Measurements from ENCODE around the gene SPTLC1. TPM values are rescaled to one million over a fixed set of nuclear protein-coding genes. Genes with fewer than 3 reads are reported as not detected.
"Not testable (repeated sequence)": the region's sequence is repeated elsewhere in the genome, so short reads cannot be mapped to it uniquely, and the experiment has no call there.

SPTLC1 gene
- total RNA-seq, 2 donors from 2014 or later, result 34.9 to 36.1 TPM

GRCh38 chr9:92146610-92147009 is 31.4 kb upstream of the SPTLC1 start:
- ATAC-seq (no peak), DNase-seq (no peak)
- H3K4me3 ChIP-seq, result no peak overlapping the region
- H3K27me3 ChIP-seq, result peaks cover 0 to 10% of the 10 kb centered on the region in 2 donors
- no peak for TF ChIP-seq POLR2A (IDR thresholded peaks at IDR 0.05)
- TF ChIP-seq, protein P1, sequence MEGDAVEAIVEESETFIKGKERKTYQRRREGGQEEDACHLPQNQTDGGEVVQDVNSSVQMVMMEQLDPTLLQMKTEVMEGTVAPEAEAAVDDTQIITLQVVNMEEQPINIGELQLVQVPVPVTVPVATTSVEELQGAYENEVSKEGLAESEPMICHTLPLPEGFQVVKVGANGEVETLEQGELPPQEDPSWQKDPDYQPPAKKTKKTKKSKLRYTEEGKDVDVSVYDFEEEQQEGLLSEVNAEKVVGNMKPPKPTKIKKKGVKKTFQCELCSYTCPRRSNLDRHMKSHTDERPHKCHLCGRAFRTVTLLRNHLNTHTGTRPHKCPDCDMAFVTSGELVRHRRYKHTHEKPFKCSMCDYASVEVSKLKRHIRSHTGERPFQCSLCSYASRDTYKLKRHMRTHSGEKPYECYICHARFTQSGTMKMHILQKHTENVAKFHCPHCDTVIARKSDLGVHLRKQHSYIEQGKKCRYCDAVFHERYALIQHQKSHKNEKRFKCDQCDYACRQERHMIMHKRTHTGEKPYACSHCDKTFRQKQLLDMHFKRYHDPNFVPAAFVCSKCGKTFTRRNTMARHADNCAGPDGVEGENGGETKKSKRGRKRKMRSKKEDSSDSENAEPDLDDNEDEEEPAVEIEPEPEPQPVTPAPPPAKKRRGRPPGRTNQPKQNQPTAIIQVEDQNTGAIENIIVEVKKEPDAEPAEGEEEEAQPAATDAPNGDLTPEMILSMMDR (IDR thresholded peaks at IDR 0.05), result no peak
- intact Hi-C loops (cut with DNase I), result no loop called here
- H3K27ac ChIP-seq, result no peak overlapping the region
- no peaks in the 10 kb centered on the region for H3K36me3 ChIP-seq (replicated peaks in 1 of 2; ENCODE audit: insufficient read depth in 1 of 2, low read depth in 2 of 2)
- H3K9me3 ChIP-seq, result no peaks in the 10 kb centered on the region
- H3K4me1 ChIP-seq, result peaks cover 6% of the 10 kb centered on the region
- 50 to 61% methylated on average over 3 of the region's 3 CpGs for WGBS, 2 donors

GRCh38 chr9:92145784-92146183 is 30.6 kb upstream of the SPTLC1 start:
- 87 to 88% methylated on average over 3 of the region's 3 CpGs for WGBS, 2 donors
- H3K4me3 ChIP-seq; H3K9me3 ChIP-seq; H3K27ac ChIP-seq; H3K36me3 ChIP-seq (replicated peaks in 1 of 2; ENCODE audit: insufficient read depth in 1 of 2, low read depth in 2 of 2); intact Hi-C loops (cut with DNase I); ATAC-seq; DNase-seq: not testable (repeated sequence)
- Histone ChIP-seq H3K4me1 (peaks cover 15% of the 10 kb centered on the region), H3K27me3 (peaks cover 0 to 18% of the 10 kb centered on the region in 2 donors)

- no peak overlapping the region for H3K27ac ChIP-seq
- no peak for ATAC-seq
- intact Hi-C loops (cut with DNase I), result no loop called here
- H3K27me3 ChIP-seq, result peaks cover 0 to 21% of the 10 kb centered on the region in 2 donors
- no peaks in the 10 kb centered on the region for H3K36me3 ChIP-seq (replicated peaks in 1 of 2; ENCODE audit: insufficient read depth in 1 of 2, low read depth in 2 of 2)
- 50 to 56% methylated on average over 1 to 8 of the region's 8 CpGs for WGBS, 2 donors
- no peak overlapping the region for H3K4me3 ChIP-seq
- no peaks in the 10 kb centered on the region for H3K9me3 ChIP-seq
- TF ChIP-seq POLR2A (IDR thresholded peaks at IDR 0.05), result no peak
- TF ChIP-seq, protein P1 (IDR thresholded peaks at IDR 0.05), result no peak
- no peak for DNase-seq
- H3K4me1 ChIP-seq, result peaks cover 20% of the 10 kb centered on the region
These were observed 27.1 kb upstream of the SPTLC1 start for GRCh38 chr9:92142329-92142728.

DNA sequence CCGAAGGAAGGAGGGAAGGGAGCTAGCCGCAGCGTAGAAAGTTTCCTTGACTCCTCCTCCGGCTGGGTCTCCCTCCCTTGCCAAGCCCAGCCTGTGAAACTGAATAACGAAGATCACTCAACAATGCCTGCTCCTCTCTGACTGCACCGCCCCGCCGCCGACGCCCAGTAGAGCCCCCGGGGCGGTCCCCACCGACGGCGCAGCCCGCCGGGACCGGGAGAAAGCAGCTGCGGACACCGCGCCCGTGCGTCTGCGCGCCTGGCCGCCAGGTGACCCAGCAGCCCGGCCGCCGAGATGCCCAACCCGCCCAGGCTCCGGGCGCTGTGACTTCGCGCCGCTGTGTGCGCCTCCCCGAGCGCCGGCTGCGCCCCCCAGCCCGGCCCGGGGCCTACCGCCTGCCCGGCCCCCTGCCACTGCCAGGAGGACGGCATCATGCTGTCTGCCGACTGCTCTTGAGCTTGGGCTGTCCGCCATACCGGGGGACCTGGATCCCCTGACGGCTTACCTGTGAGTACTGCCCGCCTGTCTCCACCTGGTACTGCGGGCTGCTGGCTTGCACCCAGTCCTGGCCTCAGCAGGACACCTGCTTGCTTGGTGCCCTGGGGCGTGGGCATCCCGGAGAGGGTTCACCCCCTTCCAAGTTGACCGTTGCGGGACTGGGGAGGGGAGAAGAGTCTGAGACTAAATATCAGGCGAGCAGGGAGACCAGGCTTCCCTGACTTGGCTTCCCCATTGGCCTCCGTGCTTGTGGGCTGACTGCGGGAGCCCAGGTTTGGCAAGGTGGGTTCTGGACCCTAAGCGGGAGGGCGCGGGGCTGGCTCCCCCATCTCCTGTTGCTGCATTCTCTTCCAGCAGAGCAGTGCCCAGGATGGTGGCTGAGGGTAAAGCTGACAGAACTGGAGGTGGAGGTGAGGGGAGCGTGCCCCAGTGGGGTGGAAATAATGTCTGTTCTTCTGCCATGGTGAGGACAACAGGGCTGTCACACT is 26.2 kb upstream of the SPTLC1 start:
- 10 to 18% methylated on average over 31 to 62 of the region's 62 CpGs for WGBS, 2 donors
- peaks cover 0 to 21% of the 10 kb centered on the region in 2 donors for H3K27me3 ChIP-seq
- H3K36me3 ChIP-seq (replicated peaks in 1 of 2; ENCODE audit: insufficient read depth in 1 of 2, low read depth in 2 of 2), result no peaks in the 10 kb centered on the region
- DNase-seq, result peak in 2 of 4 donors; percentile 54 to 55
- peak; percentile 65 for ATAC-seq
- no peak overlapping the region for H3K4me3 ChIP-seq
- intact Hi-C loops (cut with DNase I), result no loop called here
- no peak for TF ChIP-seq POLR2A (IDR thresholded peaks at IDR 0.05)
- TF ChIP-seq, protein P1 (IDR thresholded peaks at IDR 0.05), result peak in 2 of 7 experiments; percentile 27 to 36
- peaks cover 17% of the 10 kb centered on the region for H3K4me1 ChIP-seq
- H3K9me3 ChIP-seq, result no peaks in the 10 kb centered on the region
- H3K27ac ChIP-seq, result no peak overlapping the region

DNA sequence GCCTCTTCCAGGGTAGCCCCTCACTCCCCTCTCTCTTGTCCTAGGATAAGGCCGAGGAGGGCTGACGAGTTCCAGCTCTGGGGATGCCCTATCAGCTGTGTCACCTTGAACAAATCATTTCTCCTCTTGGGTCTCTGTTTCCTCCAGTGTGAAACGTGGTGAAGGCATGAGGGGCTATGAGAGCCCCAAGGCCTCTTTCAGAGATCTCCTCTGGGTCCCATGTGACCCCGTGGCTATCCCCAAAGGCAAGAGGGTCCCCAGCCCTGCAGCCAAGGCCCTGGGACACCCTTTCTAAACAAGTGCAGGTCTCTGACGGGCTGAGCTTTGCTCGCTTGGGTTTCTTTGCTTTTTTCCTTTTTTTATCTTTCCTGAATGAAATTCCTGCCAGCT is 25.5 kb upstream of the SPTLC1 start:
- H3K4me1 ChIP-seq, result peaks cover 17% of the 10 kb centered on the region
- no peak overlapping the region for H3K27ac ChIP-seq
- intact Hi-C loops (cut with DNase I), result no loop called here
- H3K36me3 ChIP-seq (replicated peaks in 1 of 2; ENCODE audit: insufficient read depth in 1 of 2, low read depth in 2 of 2), result no peaks in the 10 kb centered on the region
- peaks cover 0 to 21% of the 10 kb centered on the region in 2 donors for H3K27me3 ChIP-seq
- H3K4me3 ChIP-seq, result no peak overlapping the region
- TF ChIP-seq, protein P1 (IDR thresholded peaks at IDR 0.05), result no peak
- TF ChIP-seq POLR2A (IDR thresholded peaks at IDR 0.05), result no peak
- DNase-seq (no peak), ATAC-seq (no peak)
- H3K9me3 ChIP-seq, result no peaks in the 10 kb centered on the region
- 5 to 8% methylated on average over 6 of the region's 6 CpGs for WGBS, 2 donors

Measured in body of pancreas (tissue), 4 donors.